Natural killer cell treated with Interleukin-12 subunit alpha and Interleukin-12 subunit beta and Interleukin-15 and Interleukin-18, amount 100 ng/mL, for 72 hours (primary cell): ENCODE data around the gene GANC. TPM values are rescaled to one million over a fixed set of nuclear protein-coding genes. Genes with fewer than 3 reads are reported as not detected.

ENCODE experiments used
- total RNA-seq, 2 donors: library from RNA; stranded (reverse); gene quantifications; one replicate each; pipeline ENCODE4 v1.2.3, GENCODE V29; 2022

The GANC gene
- total RNA-seq, 2 donors from 2014 or later = 16.0 to 24.4 TPM

Other genes with a start within 250 kb of the GANC start
- not detected for gene PLA2G4D, start 178.6 kb upstream of the GANC start, total RNA-seq
- not detected for gene PLA2G4F, start 116.6 kb upstream of the GANC start, total RNA-seq
- 10 to 100 TPM; 66.2 to 84.6 TPM for gene VPS39, start 64.9 kb upstream of the GANC start, total RNA-seq
- 10 to 100 TPM; 53.0 to 59.4 TPM for gene TMEM87A, start 232 bp downstream of the GANC start, total RNA-seq
- gene CAPN3, start 86.3 kb downstream of the GANC start, total RNA-seq = 1 to 10 TPM; 2.0 to 5.8 TPM
- 10 to 100 TPM; 53.5 to 55.9 TPM for gene ZNF106, start 217.9 kb downstream of the GANC start, total RNA-seq
- 10 to 100 TPM; 59.2 to 72.6 TPM for gene SNAP23, start 222.4 kb downstream of the GANC start, total RNA-seq